Heart left ventricle (tissue), 16 donors: ENCODE measurements around the gene EHD1. TPM values are rescaled to one million over a fixed set of nuclear protein-coding genes. Genes with fewer than 3 reads are reported as not detected.
A peak's percentile ranks its signal among the peaks of the same experiment; 100 is the strongest.

Source experiments
- ATAC-seq, 4 donors: fragments of 200-7000 bp; cut with Tn5 transposase; one replicate each; pipeline ENCODE4 v1.9.1; 2020 to 2022; ENCODE audit warnings: moderate library complexity in 4 of 4, mild to moderate bottlenecking in 3 of 4, moderate number of reproducible peaks in 1 of 4
- DNase-seq, 5 donors: peaks; one replicate each; pipeline ENCODE4 v3.0.0-alpha.2; 2020
- H3K27ac ChIP-seq, 12 donors: fragments of 200-600 bp; sonication (generic) in 4 of 12; one replicate each; pipeline versions ENCODE4 v1.5.0 to v1.8.0; 2016 to 2022; ENCODE audit warnings: mild to moderate bottlenecking in 2 of 12
- H3K27me3 ChIP-seq, 9 donors: fragments of 200-600 bp; sonication (generic) in 2 of 9; one replicate each; pipeline versions ENCODE4 v1.5.1 to v1.8.0; 2016 to 2022; ENCODE audit warnings: mild to moderate bottlenecking in 3 of 9
- H3K36me3 ChIP-seq, 9 donors: fragments of 200-600 bp; sonication (generic) in 2 of 9; one replicate each; pipeline versions ENCODE4 v1.5.0 to v1.8.0; 2018 to 2022; ENCODE audit warnings: mild to moderate bottlenecking in 2 of 9
- H3K4me1 ChIP-seq, 12 donors: fragments of 200-600 bp; sonication (generic) in 4 of 12; one replicate each; pipeline versions ENCODE4 v1.5.0 to v1.8.0; 2016 to 2022; ENCODE audit warnings: mild to moderate bottlenecking in 3 of 12
- H3K4me3 ChIP-seq, 12 donors: fragments of 200-600 bp; sonication (generic) in 4 of 12; one replicate each; pipeline versions ENCODE4 v1.5.0 to v1.8.0; 2017 to 2022; ENCODE audit warnings: mild to moderate bottlenecking in 9 of 12, moderate library complexity in 4 of 12
- H3K9me3 ChIP-seq, 12 donors: fragments of 200-600 bp; sonication (generic) in 4 of 12; one replicate each; pipeline versions ENCODE4 v1.5.0 to v1.8.0; 2016 to 2022; ENCODE audit warnings: mild to moderate bottlenecking in 1 of 12
- CTCF ChIP-seq, 12 donors: fragments of 200-600 bp; sonication (generic) in 4 of 12; IDR thresholded peaks; one replicate each; pipeline versions ENCODE4 v1.5.0 to v1.8.0; 2018 to 2022; ENCODE audit warnings: antibody characterized with exemption in 12 of 12, mild to moderate bottlenecking in 5 of 12
- POLR2A ChIP-seq, 2 donors: fragments of 450-650 bp; IDR thresholded peaks; one replicate each; pipeline ENCODE4 v1.6.1; 2017; ENCODE audit warnings: antibody characterized with exemption in 2 of 2, mild to moderate bottlenecking in 2 of 2, moderate library complexity in 2 of 2
- WGBS, 4 donors: extraction: QIAGEN DNeasy Blood & Tissue Kit in 2 of 4; methylation state at CpG; one replicate each; pipeline versions ENCODE4 v1.1.5 to v1.1.7; 2013 to 2018; 5-methylcytosine and 5-hydroxymethylcytosine counted together
- intact Hi-C, 10 donors: fragments of 100-400 bp; cut with DNase I; formaldehyde crosslinking; loops; one replicate each; pipeline versions ENCODE4 v1.11.1 to v1.14.2; 2022
- polyA plus RNA-seq, 2 donors: library from polyadenylated mRNA; stranded (reverse); fragments of 200-250 nt; gene quantifications; one replicate each; pipeline ENCODE4 v1.2.3, GENCODE V29; 2013
- total RNA-seq, 9 donors: library from RNA; depleted of rRNA in 2 of 9; stranded (reverse); fragments of >200 nt in 2 of 9; fragmentation: NEBNext Ultra II Directional in 3 of 9; extraction: Animal tissue kit (Norgen Biotek cat#: 25700) in 3 of 9; gene quantifications; one replicate each; pipeline versions ENCODE4 v1.1.0 to v1.2.4, GENCODE V29; 2016 to 2023
- donor health status: ischemic (EF 13 %, LVEDD 7.1; RV severe dilation, severe dysfunction).
- donor health status: healthy with polysubstance abuse.
- donor health status: DM: no; HTN: yes; CAD: no.
- donor health status: DM: no; HTN: no; CAD: no.
- donor health status: ischemic (EF 25% LVEDD 6.9; RV normal size, moderate dysfunction).
- donor health status: ischemic (EF 25% LVEDD 5.7; RV mildly dilated, moderate dysfunction).
- donor health status: healthy.
- donor health status: DM: yes; HTN: yes; CAD: no.
- donor health status: ischemic (EF 35%, LVEDD 5.7; RV mildly dilated, moderate dysfunction).
- donor health status: nonischemic (EF 11% LVEDD 7.7; RV severe dilation, severe dysfunction).
- donor health status: DM: yes; HTN: yes; CAD: no.
- donor health status: PGD.
- donor health status: ischemic (EF 29% LVEDD 5.4; RV normal size, mild dysfunction).
- donor health status: nonischemic (EF 23%, LVEDD 6.1; RV moderate dilation, normal function).

Gene EHD1
- total and polyA plus RNA-seq, 11 donors = 27.9 to 102 (median 58.0) TPM

- Histone ChIP-seq H3K9me3 (no peaks in the 10 kb centered on the region), H3K4me3 (peak overlapping the region in 8 of 12 donors; percentile 8 to 34 (median 23)), H3K27ac (peak overlapping the region; percentile 77 to 99 (median 92)), H3K4me1 (peaks cover 51 to 99% (median 81%) of the 10 kb centered on the region in 12 donors), H3K36me3 (peaks cover 0 to 27% (median 4%) of the 10 kb centered on the region in 9 donors), H3K27me3 (no peaks in the 10 kb centered on the region)
- 43 to 66% (median 58%) methylated on average over 14 to 15 of the region's 15 CpGs for WGBS, 4 donors
- DNase-seq (peak in 1 of 5 donors; percentile 54), ATAC-seq (peak in 3 of 4 donors; percentile 2 to 19 (median 5))
- intact Hi-C loops = no loop called here
- no peak for TF ChIP-seq POLR2A (IDR thresholded peaks at IDR 0.05)
- no peak for TF ChIP-seq CTCF (IDR thresholded peaks at IDR 0.05)
Observed at GRCh38 chr11:64865286-64866172, 12.9 kb downstream of the EHD1 start.

GRCh38 chr11:64864473-64865285 is 13.7 kb downstream of the EHD1 start:
- Histone ChIP-seq H3K27me3 (no peaks in the 10 kb centered on the region), H3K36me3 (peaks cover 0 to 32% (median 8%) of the 10 kb centered on the region in 9 donors), H3K4me1 (peaks cover 45 to 99% (median 79%) of the 10 kb centered on the region in 12 donors), H3K4me3 (peak overlapping the region in 8 of 12 donors; percentile 10 to 40 (median 23)), H3K27ac (peak overlapping the region; percentile 77 to 99 (median 92)), H3K9me3 (no peaks in the 10 kb centered on the region)
- intact Hi-C loops = no loop called here
- no peak for TF ChIP-seq POLR2A (IDR thresholded peaks at IDR 0.05)
- peak in 1 of 12 donors; percentile 7 for TF ChIP-seq CTCF (IDR thresholded peaks at IDR 0.05)
- 41 to 49% (median 46%) methylated on average over 10 to 18 of the region's 18 CpGs for WGBS, 4 donors
- ATAC-seq (peak; percentile 66 to 81 (median 74)), DNase-seq (peak; percentile 76 to 88 (median 86))

GRCh38 chr11:64864135-64864472 is 14.3 kb downstream of the EHD1 start:
- no peaks in the 10 kb centered on the region for H3K9me3 ChIP-seq
- ATAC-seq (peak in 2 of 4 donors; percentile 1 to 3), DNase-seq (no peak)
- H3K4me1 ChIP-seq = peaks cover 50 to 99% (median 79%) of the 10 kb centered on the region in 12 donors
- no peaks in the 10 kb centered on the region for H3K27me3 ChIP-seq
- no peak for TF ChIP-seq CTCF (IDR thresholded peaks at IDR 0.05)
- no peak for TF ChIP-seq POLR2A (IDR thresholded peaks at IDR 0.05)
- peak overlapping the region; percentile 77 to 99 (median 92) for H3K27ac ChIP-seq
- intact Hi-C loops = no loop called here
- H3K4me3 ChIP-seq = peak overlapping the region in 8 of 12 donors; percentile 3 to 40 (median 23)
- H3K36me3 ChIP-seq = peaks cover 0 to 37% (median 13%) of the 10 kb centered on the region in 9 donors
- WGBS, 4 donors = 28 to 46% (median 43%) methylated on average over 9 of the region's 9 CpGs
